GM19023 (cell line): ENCODE results near the gene RAB8B.

Experiments used
- ATAC-seq: cut with Tn5 transposase; IDR thresholded peaks from one replicate; pipeline ENCODE4 v1.9.1; 2021; ENCODE audit warnings: mild to moderate bottlenecking, moderate library complexity; ENCODE audit not compliant: unreplicated experiment

RAB8B gene

DNA sequence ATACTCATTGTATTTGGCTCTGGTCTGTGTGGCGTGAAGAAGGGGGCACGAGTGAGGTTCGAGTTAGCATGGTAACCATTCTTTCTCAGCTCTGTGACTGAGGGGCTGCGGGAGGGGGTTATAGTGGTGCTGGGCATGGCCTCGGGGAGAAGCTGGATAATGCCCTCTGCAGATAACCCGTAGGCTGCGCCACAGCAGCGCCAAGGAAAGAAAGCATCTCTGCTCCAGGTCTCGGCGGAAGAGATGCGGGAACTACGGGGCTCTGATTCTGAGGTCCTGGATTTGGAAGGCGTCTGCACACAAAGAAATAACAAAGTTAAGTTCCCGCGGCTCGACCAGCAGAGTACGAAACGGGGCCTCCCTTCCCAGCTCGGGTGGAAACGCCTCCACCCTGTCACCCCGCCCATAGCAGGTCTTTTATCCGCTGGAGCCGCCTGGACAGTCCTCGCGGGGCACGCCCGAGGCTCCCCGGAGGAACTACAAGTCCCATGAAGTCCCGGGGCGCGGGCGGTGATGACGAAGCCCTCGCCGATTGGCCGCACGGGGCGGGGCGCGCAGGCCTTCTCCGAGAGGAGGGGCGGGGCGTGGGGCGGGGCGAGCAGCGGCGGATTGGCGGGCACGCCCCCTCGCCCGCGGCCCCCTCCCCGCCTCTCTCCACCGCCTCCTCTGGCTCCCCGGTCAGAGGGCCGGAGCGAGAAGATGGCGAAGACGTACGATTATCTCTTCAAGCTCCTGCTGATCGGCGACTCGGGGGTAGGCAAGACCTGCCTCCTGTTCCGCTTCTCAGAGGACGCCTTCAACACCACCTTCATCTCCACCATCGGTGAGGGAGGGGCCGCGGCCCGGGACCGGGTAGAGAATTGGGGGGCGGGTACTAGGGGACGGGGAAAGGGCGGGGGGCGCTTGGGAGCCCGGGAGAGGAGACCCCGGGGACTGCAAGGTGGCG is at the start of gene RAB8B:
Gene RAB8B, plus strand, starts transcription at position 681 of the 946 bp plus-strand sequence. Its CDS starts 19 bp downstream, at position 700.
- peak; percentile 87 for ATAC-seq

- ATAC-seq: no peak
Observed at GRCh38 chr15:63140936-63141335, 48.5 kb upstream of the RAB8B start.

GRCh38 chr15:63145426-63145825 is 44.0 kb upstream of the RAB8B start:
- ATAC-seq: no peak

GRCh38 chr15:63146684-63147083 is 42.7 kb upstream of the RAB8B start:
- ATAC-seq: no peak

- no peak for ATAC-seq
Observed at GRCh38 chr15:63151665-63152064, 37.7 kb upstream of the RAB8B start.

DNA sequence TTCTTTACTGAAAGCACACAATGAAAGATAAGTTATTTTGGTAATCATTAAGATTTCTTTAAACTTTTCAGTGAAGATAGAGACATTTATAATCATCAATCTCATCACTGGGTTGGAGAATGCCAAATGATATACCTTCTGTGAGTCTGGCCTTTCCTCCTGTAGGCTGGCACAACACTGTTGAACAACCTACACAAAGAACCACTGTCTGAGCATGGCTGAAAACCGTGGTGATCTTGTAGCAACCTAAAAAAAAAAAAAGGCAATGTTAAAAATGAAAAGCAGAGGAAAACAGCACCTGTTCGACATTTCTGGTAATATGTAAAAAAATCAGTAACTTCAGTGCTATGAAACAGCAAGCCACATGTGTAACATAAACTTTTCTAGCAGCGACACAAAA is 33.9 kb upstream of the RAB8B start:
- no peak for ATAC-seq

DNA sequence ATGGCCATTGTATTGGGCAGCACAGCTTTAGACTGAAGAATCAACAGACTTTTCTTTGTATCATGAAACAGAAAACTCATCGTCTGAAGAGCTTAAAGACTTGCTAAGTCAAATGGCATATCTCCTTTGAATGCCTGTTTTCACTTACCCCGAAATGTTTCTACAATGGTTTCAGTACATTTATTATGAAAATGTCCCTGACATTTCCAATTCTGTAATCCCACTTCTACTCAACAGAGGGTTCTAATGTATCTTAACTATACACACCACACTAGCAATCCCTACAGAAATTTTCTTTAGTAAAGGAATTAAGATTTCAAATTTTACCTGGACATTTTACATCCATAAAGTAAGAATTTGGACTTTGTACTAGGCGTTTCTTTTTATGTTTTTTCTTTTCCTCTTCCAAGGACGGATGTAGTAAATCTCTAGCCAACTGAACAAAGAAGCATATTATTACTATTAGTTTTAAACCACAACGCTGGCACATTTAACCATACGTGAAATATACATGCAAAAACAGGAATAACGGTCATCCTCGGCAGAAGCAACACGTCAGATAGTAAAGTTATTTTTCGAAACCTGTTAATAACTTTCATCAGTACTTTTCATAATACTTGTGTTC is 33.2 kb upstream of the RAB8B start:
- ATAC-seq: no peak

DNA sequence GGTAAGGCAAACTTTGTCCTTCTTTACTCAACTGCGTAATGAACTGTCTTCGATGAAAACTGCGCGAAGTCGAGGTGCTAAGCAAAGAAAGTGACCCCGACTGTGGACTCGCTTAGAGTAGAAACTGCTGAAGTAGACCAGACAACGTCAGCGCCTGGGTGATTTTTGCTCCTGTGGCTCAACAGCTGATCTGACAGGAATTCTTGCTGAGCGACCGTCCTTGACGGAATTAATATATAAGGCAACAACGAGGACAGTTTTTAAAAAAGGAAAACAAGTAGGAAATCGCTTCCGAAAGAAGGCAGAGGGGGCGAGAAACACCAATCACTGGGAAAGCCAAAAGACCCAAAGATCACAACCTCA is 32.7 kb upstream of the RAB8B start:
- ATAC-seq: no peak

GRCh38 chr15:63157118-63157843 is 32.1 kb upstream of the RAB8B start, which contains the start of gene RPS27L:
RPS27L (minus strand) TSS chr15:63157477; CDS start chr15:63157405, 72 bp downstream.
- peak; percentile 91 for ATAC-seq

DNA sequence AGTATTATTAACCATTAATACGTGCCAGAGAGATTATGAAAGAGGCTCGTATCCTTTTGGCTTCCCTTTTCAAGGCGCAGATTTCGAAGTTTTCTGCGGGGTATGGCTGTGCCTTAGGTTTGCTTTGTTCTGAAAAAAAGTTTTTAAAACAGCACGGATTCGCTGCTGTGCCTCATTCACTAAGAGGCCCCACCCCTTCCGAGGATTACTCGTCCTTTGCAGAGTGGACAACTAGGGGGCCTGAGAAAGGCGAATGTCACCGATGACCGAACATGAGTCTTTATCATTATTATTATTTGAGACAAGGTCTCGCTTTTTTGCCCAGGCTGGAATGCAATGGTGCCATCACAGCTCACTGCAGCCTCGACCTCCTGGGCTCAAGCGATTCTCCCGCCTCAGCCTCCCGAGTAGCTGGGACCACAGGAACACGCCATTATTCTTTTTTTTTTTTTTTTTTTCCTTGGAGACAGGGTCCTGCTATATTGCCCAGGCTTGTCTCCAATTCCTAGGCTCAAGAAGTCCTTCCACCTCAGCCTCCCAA is 31.4 kb upstream of the RAB8B start:
- peak; percentile 33 for ATAC-seq

DNA sequence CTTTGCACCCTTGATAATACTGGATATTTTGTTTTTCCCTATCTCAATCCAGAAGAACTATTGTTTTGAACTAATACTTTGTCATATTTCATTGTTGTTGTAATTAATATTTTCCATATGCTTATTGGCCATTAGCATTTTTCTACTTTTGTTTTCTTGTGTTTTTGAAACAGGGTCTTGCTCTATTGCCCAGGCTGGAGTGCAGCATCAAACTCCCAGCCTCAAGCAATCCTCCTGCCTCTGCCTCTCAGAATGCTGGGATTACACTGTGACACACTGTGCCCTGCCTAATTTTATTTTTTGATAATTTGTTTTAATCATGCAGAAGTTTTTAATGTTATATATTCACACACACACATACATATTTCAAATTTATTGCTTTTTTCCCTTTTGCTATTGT is 28.8 kb upstream of the RAB8B start:
- ATAC-seq: no peak

DNA sequence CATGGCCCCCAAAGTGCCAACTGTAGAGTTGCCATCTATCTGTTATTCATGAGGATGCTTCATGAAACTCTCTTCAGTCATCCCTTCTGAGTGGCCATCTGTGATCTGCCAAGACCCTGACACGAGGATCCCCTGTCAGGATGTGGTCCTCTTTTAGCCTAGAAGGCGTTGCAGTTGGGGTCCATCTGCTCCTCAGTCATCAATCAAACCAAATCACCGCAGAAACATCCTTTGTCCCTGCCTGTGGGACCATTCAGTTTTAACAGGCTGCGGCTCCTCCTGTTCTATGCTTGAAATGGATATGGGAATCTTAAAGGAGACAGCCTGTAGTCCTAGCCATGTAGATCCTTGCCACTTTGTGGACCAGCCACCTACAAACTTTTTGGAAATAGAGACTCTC is 26.2 kb upstream of the RAB8B start:
- no peak for ATAC-seq

GRCh38 chr15:63165166-63165859 is 24.1 kb upstream of the RAB8B start:
- ATAC-seq: no peak

- no peak for ATAC-seq
Observed at GRCh38 chr15:63166219-63166618, 23.2 kb upstream of the RAB8B start.

GRCh38 chr15:63169788-63170187 is 19.6 kb upstream of the RAB8B start:
- no peak for ATAC-seq

GRCh38 chr15:63172376-63172775 is 17.0 kb upstream of the RAB8B start:
- ATAC-seq: no peak

DNA sequence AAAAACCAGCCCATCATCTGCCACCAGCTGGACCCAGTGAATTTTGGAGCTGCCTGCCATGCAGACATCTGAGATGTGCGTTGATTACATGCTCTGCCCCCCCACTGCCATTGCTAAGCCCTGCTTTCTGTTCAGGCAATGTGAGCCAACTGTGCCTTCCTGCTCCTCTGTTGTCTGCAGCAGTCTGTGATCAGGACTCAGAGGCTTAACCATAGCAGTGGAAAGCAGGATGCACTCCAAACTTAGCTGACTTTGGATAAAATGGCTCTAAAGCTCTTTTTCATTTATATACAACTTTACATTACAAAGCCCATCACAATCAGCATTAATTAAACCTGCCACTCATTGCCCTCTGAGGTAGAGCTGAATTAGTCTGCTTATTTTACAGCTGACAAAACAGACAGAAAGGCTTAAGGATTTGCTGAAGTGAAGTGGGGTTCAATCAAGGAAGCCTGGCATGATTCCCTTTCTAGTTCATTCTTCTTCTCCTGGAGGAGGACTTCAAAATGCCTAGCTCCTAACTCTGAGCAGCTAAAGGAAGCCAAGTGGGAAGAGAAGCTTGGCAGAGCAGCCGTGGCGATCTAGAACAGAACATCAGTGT is 16.5 kb upstream of the RAB8B start:
- ATAC-seq: no peak

GRCh38 chr15:63176302-63176701 is 13.1 kb upstream of the RAB8B start:
- no peak for ATAC-seq

- ATAC-seq: no peak
Observed at GRCh38 chr15:63178034-63178433, 11.4 kb upstream of the RAB8B start.

DNA sequence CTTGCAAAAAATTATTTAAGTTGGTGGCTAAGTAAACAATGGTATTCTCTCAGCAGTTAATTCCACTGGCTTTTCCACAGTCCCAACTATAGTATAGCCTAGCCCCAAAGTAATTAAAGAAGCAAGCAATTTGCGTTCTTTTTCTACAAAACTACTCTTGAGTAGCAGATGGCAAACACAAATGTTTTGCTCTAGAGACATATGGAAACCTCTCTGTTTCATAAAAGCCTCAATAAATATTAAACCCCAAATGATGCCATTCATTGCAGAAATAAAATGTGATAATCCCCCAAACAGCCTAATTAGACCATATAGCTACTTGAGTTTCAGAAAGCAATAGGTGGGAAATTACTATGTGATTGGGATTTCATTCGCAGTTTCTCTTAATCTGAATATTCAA is 8.7 kb upstream of the RAB8B start:
- ATAC-seq: no peak
